GM12873 (cell line): ENCODE data around the gene WDR18.

Experiments used
- TF ChIP-seq, protein P1 (sequence below): IDR thresholded peaks from 2 replicates; pipeline ENCODE4 v1.5.1; 2012; ENCODE audit warnings: low read depth, mild to moderate bottlenecking, moderate library complexity, low read length, control low read depth; ENCODE audit not compliant: insufficient read depth; ENCODE audit errors: missing control alignments

Gene WDR18

DNA sequence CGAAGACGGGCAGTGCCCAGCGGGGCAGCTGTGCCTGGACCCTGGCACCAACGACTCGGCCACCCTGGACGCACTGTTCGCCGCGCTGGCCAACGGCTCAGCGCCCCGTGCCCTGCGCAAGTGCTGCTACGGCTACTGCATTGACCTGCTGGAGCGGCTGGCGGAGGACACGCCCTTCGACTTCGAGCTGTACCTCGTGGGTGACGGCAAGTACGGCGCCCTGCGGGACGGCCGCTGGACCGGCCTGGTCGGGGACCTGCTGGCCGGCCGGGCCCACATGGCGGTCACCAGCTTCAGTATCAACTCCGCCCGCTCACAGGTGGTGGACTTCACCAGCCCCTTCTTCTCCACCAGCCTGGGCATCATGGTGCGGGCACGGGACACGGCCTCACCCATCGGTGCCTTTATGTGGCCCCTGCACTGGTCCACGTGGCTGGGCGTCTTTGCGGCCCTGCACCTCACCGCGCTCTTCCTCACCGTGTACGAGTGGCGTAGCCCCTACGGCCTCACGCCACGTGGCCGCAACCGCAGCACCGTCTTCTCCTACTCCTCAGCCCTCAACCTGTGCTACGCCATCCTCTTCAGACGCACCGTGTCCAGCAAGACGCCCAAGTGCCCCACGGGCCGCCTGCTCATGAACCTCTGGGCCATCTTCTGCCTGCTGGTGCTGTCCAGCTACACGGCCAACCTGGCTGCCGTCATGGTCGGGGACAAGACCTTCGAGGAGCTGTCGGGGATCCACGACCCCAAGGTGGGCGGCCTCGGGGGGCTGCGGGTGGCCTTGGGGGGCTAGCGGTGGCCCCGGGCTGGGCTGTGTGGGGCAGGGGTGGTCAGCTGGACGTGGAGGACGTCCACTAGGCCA, 20.9 kb downstream of the WDR18 start:
- TF ChIP-seq, protein P1, sequence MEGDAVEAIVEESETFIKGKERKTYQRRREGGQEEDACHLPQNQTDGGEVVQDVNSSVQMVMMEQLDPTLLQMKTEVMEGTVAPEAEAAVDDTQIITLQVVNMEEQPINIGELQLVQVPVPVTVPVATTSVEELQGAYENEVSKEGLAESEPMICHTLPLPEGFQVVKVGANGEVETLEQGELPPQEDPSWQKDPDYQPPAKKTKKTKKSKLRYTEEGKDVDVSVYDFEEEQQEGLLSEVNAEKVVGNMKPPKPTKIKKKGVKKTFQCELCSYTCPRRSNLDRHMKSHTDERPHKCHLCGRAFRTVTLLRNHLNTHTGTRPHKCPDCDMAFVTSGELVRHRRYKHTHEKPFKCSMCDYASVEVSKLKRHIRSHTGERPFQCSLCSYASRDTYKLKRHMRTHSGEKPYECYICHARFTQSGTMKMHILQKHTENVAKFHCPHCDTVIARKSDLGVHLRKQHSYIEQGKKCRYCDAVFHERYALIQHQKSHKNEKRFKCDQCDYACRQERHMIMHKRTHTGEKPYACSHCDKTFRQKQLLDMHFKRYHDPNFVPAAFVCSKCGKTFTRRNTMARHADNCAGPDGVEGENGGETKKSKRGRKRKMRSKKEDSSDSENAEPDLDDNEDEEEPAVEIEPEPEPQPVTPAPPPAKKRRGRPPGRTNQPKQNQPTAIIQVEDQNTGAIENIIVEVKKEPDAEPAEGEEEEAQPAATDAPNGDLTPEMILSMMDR, result no peak

DNA sequence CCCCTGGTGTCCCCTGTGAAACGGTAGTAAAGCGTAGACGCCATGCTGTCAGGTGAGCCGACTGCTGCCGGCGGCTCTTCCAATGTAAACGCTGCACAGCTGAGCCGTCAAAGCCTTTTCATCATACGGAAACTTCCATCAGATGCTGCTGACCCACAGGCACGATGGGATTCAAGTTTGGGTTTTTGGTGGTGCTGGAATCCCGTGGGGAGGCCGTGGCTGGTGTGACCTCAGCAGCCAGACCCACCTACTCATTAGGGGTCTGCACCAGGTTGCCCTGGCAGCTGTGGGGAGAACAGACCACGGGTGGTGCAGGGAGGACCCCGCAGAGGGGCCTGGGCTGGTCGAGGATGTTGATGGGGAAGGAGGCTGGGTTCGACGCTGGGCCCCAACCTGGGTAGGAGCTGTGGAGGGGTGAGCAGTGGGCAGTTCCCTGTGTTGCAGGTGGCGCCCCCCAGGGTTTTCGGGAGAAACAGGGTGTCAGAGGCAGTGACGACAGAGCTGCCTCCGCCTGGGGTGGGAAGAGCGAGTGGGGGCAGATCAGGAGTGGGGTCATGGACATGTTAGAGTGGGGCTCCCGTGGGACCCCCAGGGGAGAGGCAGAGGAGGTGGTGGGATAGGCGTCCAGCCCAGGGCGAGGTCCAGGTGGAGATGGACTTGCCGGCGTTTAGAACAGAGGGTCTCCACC, 22.7 kb downstream of the WDR18 start:
- TF ChIP-seq, protein P1, result no peak

DNA sequence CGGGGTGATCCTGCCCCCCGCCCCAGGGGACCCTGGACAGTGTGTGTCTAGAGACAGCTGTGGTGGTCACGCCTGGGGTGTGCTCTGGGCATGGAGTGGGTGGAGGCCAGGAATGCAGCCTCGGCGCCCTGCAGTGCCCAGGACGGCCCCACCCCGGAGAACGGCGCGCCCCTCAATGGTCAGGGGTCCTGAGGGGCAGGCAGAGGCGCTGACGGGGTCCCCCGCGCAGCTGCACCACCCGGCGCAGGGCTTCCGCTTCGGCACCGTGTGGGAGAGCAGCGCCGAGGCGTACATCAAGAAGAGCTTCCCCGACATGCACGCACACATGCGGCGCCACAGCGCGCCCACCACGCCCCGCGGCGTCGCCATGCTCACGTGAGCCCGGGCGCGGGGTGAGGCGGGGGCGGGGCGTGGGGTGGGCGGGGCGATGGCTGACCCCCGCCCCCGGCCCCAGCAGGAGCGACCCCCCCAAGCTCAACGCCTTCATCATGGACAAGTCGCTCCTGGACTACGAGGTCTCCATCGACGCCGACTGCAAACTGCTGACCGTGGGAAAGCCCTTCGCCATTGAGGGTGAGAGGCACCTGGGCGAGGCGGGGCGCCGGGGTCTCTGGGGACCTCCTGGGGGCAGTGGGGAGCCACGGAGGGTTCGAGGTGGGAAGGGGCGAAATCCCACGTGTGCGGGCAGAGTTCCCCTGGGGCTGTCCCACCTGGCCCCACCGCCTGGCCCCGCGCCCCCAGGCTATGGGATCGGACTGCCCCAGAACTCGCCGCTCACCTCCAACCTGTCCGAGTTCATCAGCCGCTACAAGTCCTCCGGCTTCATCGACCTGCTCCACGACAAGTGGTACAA, 23.5 kb downstream of the WDR18 start:
- TF ChIP-seq, protein P1, result no peak

DNA sequence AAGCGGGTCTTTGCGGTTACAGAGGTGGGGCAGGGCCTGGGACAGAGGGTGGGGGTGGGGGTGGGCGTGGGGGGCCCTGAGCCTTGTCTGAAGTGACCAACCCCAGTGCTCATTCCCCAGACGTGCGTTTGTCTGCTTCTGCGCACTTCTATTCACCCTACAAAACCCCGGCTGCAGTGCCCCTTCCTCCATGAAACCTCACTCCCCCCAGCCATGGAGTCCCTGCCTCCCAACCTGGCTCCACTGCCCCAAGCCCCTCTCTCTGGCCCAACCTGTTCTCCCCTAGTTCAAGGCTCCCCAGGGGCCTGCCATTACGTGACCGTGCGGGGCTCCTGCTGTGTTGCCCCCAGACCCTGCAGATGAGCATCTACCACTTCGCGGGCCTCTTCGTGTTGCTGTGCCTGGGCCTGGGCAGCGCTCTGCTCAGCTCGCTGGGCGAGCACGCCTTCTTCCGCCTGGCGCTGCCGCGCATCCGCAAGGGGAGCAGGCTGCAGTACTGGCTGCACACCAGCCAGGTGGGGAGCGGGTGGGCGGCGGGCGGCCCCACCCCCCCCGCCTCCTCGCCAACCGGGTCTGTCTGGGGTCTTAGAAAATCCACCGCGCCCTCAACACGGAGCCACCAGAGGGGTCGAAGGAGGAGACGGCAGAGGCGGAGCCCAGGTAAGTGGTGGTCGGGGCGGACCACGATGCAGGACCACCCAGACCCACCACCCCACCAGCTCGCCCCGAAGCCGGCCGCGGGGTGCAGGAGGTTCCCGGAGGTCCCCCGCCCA, 24.3 kb downstream of the WDR18 start:
- TF ChIP-seq, protein P1, result no peak

DNA sequence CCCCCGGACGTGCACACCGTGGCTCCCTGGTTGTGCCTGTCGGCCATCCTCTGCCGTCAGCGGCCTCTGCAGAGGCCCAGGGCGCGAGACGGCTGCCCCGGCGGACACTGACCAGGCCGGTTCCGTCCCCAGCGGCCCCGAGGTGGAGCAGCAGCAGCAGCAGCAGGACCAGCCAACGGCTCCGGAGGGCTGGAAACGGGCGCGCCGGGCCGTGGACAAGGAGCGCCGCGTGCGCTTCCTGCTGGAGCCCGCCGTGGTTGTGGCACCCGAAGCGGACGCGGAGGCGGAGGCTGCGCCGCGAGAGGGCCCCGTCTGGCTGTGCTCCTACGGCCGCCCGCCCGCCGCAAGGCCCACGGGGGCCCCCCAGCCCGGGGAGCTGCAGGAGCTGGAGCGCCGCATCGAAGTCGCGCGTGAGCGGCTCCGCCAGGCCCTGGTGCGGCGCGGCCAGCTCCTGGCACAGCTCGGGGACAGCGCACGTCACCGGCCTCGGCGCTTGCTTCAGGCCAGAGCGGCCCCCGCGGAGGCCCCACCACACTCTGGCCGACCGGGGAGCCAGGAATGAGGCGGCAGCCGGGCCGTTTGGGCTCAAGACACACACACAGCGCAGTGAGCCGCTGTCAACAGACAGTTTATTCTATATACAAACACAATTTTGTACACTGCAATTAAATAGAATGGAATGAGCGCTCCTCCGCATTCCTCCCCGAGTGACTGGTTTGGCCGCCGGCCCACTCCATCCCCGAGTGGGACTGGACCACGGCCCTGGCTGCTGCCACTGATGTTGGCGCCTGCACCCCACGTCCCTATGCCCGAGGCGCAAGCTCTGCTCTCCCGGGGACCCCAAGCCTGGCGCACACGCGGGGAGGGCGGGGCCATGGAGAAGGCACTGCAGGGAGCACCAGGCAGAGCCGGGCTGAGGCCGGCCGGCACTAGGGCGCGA, 25.2 kb downstream of the WDR18 start:
- TF ChIP-seq, protein P1, result no peak

DNA sequence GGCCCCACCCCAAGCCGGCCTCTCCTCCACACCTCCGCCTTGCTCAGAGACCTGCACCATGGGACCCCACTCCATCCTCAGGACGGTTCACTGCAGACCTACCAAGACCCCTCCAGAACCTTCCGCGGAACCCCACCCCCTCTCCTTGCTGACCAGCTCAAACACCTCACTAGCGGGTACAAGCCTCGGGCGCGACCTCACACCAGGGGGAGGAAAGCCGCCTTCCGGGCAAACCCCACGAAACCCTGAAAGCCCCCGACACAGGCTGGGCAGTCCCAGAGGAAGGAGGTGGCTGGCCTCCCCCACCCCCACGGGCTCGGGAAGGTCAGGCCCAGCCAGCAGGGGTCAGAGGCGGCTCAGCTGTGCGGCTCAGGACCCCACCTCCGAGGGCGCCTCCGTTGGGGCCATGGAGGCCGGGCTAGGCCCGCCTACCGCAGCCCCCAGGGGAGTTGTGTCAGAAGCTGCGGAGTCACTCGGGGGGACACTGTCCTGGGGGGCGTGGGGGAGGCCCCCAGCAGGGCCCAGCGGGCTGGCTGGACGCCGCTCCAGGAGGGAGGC, 25.9 kb downstream of the WDR18 start:
- TF ChIP-seq, protein P1, result no peak
